GM12801 (cell line): ENCODE data around the gene TM7SF3.

Experiments
- CTCF ChIP-seq: IDR thresholded peaks from one replicate; pipeline ENCODE4 v1.5.1; 2011; ENCODE audit warnings: control low read depth; ENCODE audit not compliant: insufficient read length; ENCODE audit errors: extremely low read depth

TM7SF3 gene

GRCh38 chr12:27052176-27052575 is 38.0 kb upstream of the TM7SF3 start:
- TF ChIP-seq CTCF, result no peak

GRCh38 chr12:27048822-27049752 is 34.9 kb upstream of the TM7SF3 start:
- TF ChIP-seq CTCF, result no peak

GRCh38 chr12:27034607-27035293 is 20.6 kb upstream of the TM7SF3 start:
- TF ChIP-seq CTCF, result no peak

GRCh38 chr12:27032679-27033078 is 18.5 kb upstream of the TM7SF3 start:
- TF ChIP-seq CTCF, result no peak

GRCh38 chr12:27031531-27031930 is 17.3 kb upstream of the TM7SF3 start:
- no peak for TF ChIP-seq CTCF

GRCh38 chr12:27026257-27026656 is 12.1 kb upstream of the TM7SF3 start:
- TF ChIP-seq CTCF, result no peak

GRCh38 chr12:27025116-27025515 is 10.9 kb upstream of the TM7SF3 start:
- no peak for TF ChIP-seq CTCF
